Mononuclear cell (primary cell): ENCODE results near the gene SYP. TPM values are rescaled to one million over a fixed set of nuclear protein-coding genes. Genes with fewer than 3 reads are reported as not detected.

Experiments
- H3K27me3 ChIP-seq: 2 replicates; pipeline ENCODE4 v1.6.0; 2011; ENCODE audit warnings: low read length, control low read depth; ENCODE audit not compliant: insufficient read depth
- H3K4me1 ChIP-seq: 2 replicates; pipeline ENCODE4 v1.5.1; 2011; ENCODE audit warnings: mild to moderate bottlenecking, low read length, control low read depth; ENCODE audit not compliant: insufficient read depth
- H3K4me3 ChIP-seq: 2 replicates; pipeline ENCODE4 v1.5.1; 2011; ENCODE audit warnings: mild to moderate bottlenecking, low read length, moderate library complexity
- H3K9me3 ChIP-seq: 2 replicates; pipeline ENCODE4 v1.5.1; 2011; ENCODE audit warnings: low read depth, mild to moderate bottlenecking, control low read depth, low read length
- total RNA-seq: library from RNA; depleted of rRNA; stranded (reverse); fragments of >200 nt; gene quantifications from one replicate; pipeline ENCODE4 v1.2.3, GENCODE V29; 2012

SYP gene
- total RNA-seq, result 0.42 TPM

GRCh38 chrX:49199906-49200771 is at the start of gene SYP:
Gene SYP (minus strand): TSS chrX:49200193. CDS start chrX:49200186, 7 bp downstream.
- Histone ChIP-seq H3K9me3 (no peaks in the 10 kb centered on the region), H3K27me3 (no peaks in the 10 kb centered on the region), H3K4me3 (peak within 1 kb of the TSS; percentile 28), H3K4me1 (peaks cover 6% of the 10 kb centered on the region)

- Histone ChIP-seq H3K9me3 (no peaks in the 10 kb centered on the region), H3K4me1 (no peaks in the 10 kb centered on the region), H3K27me3 (no peaks in the 10 kb centered on the region), H3K4me3 (no peak overlapping the region)
Measured at GRCh38 chrX:49249616-49250015, 49.6 kb upstream of the SYP start.

GRCh38 chrX:49249071-49249470 is 49.1 kb upstream of the SYP start:
- no peak overlapping the region for H3K4me3 ChIP-seq
- no peaks in the 10 kb centered on the region for H3K4me1 ChIP-seq
- H3K27me3 ChIP-seq, result no peaks in the 10 kb centered on the region
- H3K9me3 ChIP-seq, result no peaks in the 10 kb centered on the region

- no peaks in the 10 kb centered on the region for H3K9me3 ChIP-seq
- no peak overlapping the region for H3K4me3 ChIP-seq
- H3K4me1 ChIP-seq, result no peaks in the 10 kb centered on the region
- H3K27me3 ChIP-seq, result no peaks in the 10 kb centered on the region
Measured at GRCh38 chrX:49247916-49248811, 48.2 kb upstream of the SYP start.

- H3K27me3 ChIP-seq, result no peaks in the 10 kb centered on the region
- no peak overlapping the region for H3K4me3 ChIP-seq
- H3K4me1 ChIP-seq, result no peaks in the 10 kb centered on the region
- no peaks in the 10 kb centered on the region for H3K9me3 ChIP-seq
Measured at GRCh38 chrX:49247346-49247745, 47.4 kb upstream of the SYP start.

GRCh38 chrX:49246541-49246940 is 46.5 kb upstream of the SYP start:
- H3K9me3 ChIP-seq, result no peaks in the 10 kb centered on the region
- no peaks in the 10 kb centered on the region for H3K4me1 ChIP-seq
- H3K4me3 ChIP-seq, result no peak overlapping the region
- H3K27me3 ChIP-seq, result no peaks in the 10 kb centered on the region

GRCh38 chrX:49244207-49244606 is 44.2 kb upstream of the SYP start:
- no peaks in the 10 kb centered on the region for H3K4me1 ChIP-seq
- no peak overlapping the region for H3K4me3 ChIP-seq
- no peaks in the 10 kb centered on the region for H3K27me3 ChIP-seq

GRCh38 chrX:49243166-49243565 is 43.2 kb upstream of the SYP start:
- H3K4me3 ChIP-seq, result no peak overlapping the region
- peaks cover 7% of the 10 kb centered on the region for H3K4me1 ChIP-seq
- no peaks in the 10 kb centered on the region for H3K9me3 ChIP-seq
- no peaks in the 10 kb centered on the region for H3K27me3 ChIP-seq

More at GRCh38 chrX:49244207-49244606, 44.2 kb upstream of the SYP start:
- no peaks in the 10 kb centered on the region for H3K9me3 ChIP-seq

- H3K4me1 ChIP-seq, result peaks cover 12% of the 10 kb centered on the region
- no peaks in the 10 kb centered on the region for H3K9me3 ChIP-seq
- H3K27me3 ChIP-seq, result no peaks in the 10 kb centered on the region
- no peak overlapping the region for H3K4me3 ChIP-seq
Measured at GRCh38 chrX:49242545-49243066, 42.6 kb upstream of the SYP start.

- Histone ChIP-seq H3K4me3 (no peak overlapping the region), H3K9me3 (no peaks in the 10 kb centered on the region), H3K4me1 (peaks cover 32% of the 10 kb centered on the region), H3K27me3 (no peaks in the 10 kb centered on the region)
Measured at GRCh38 chrX:49238735-49239134, 38.7 kb upstream of the SYP start.

GRCh38 chrX:49237060-49237459 is 37.1 kb upstream of the SYP start:
- Histone ChIP-seq H3K4me3 (no peak overlapping the region), H3K9me3 (no peaks in the 10 kb centered on the region), H3K4me1 (peaks cover 32% of the 10 kb centered on the region), H3K27me3 (no peaks in the 10 kb centered on the region)

GRCh38 chrX:49233887-49234555 is 34.0 kb upstream of the SYP start:
- Histone ChIP-seq H3K4me1 (peaks cover 46% of the 10 kb centered on the region), H3K27me3 (no peaks in the 10 kb centered on the region), H3K4me3 (no peak overlapping the region), H3K9me3 (no peaks in the 10 kb centered on the region)

GRCh38 chrX:49233176-49233575 is 33.2 kb upstream of the SYP start, which contains the start of gene CACNA1F:
Gene CACNA1F (minus strand): TSS chrX:49233340. CDS start chrX:49233309, 31 bp downstream.
- Histone ChIP-seq H3K9me3 (no peaks in the 10 kb centered on the region), H3K4me1 (peaks cover 39% of the 10 kb centered on the region), H3K4me3 (no peak within 1 kb of the TSS), H3K27me3 (no peaks in the 10 kb centered on the region)

- Histone ChIP-seq H3K4me1 (peaks cover 33% of the 10 kb centered on the region), H3K4me3 (no peak overlapping the region), H3K27me3 (no peaks in the 10 kb centered on the region), H3K9me3 (no peaks in the 10 kb centered on the region)
Measured at GRCh38 chrX:49232525-49232924, 32.5 kb upstream of the SYP start.
